ENCODE data around the gene VASP.
A peak's percentile ranks its signal among the peaks of the same experiment; 100 is the strongest.

The VASP gene

DNA sequence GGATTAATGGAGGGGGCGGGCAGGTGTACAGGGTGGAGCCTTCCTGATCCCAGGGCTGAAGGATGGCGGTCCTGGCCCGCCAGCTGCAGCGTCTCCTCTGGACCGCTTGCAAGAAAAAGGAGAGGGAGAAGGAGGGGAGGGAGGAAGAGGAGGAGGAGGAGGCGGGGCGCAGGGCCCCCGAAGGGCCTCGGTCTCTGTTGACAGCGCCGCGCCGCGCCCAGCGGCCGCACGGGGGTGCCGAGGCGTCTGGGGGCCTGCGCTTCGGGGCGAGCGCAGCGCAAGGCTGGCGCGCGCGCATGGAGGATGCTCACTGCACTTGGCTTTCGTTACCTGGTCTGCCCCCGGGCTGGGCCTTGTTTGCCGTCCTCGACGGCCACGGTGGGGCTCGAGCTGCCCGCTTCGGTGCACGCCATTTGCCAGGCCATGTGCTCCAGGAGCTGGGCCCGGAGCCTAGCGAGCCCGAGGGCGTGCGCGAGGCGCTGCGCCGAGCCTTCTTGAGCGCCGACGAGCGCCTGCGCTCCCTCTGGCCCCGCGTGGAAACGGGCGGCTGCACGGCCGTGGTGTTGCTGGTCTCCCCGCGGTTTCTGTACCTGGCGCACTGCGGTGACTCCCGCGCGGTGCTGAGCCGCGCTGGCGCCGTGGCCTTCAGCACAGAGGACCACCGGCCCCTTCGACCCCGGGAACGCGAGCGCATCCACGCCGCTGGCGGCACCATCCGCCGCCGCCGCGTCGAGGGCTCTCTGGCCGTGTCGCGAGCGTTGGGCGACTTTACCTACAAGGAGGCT, 8.7 kb upstream of the VASP start, which contains the start of gene PPM1N:
Gene PPM1N, plus strand, starts transcription at position 33 of the 785 bp plus-strand sequence. Its CDS starts 30 bp downstream, at position 63.
- TF ChIP-seq, protein P1, sequence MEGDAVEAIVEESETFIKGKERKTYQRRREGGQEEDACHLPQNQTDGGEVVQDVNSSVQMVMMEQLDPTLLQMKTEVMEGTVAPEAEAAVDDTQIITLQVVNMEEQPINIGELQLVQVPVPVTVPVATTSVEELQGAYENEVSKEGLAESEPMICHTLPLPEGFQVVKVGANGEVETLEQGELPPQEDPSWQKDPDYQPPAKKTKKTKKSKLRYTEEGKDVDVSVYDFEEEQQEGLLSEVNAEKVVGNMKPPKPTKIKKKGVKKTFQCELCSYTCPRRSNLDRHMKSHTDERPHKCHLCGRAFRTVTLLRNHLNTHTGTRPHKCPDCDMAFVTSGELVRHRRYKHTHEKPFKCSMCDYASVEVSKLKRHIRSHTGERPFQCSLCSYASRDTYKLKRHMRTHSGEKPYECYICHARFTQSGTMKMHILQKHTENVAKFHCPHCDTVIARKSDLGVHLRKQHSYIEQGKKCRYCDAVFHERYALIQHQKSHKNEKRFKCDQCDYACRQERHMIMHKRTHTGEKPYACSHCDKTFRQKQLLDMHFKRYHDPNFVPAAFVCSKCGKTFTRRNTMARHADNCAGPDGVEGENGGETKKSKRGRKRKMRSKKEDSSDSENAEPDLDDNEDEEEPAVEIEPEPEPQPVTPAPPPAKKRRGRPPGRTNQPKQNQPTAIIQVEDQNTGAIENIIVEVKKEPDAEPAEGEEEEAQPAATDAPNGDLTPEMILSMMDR (conservative IDR thresholded peaks at IDR 0.05; ENCODE audit: low read depth, low read length) = no peak
- DNase-seq (ENCODE audit: low read depth) = no peak

DNA sequence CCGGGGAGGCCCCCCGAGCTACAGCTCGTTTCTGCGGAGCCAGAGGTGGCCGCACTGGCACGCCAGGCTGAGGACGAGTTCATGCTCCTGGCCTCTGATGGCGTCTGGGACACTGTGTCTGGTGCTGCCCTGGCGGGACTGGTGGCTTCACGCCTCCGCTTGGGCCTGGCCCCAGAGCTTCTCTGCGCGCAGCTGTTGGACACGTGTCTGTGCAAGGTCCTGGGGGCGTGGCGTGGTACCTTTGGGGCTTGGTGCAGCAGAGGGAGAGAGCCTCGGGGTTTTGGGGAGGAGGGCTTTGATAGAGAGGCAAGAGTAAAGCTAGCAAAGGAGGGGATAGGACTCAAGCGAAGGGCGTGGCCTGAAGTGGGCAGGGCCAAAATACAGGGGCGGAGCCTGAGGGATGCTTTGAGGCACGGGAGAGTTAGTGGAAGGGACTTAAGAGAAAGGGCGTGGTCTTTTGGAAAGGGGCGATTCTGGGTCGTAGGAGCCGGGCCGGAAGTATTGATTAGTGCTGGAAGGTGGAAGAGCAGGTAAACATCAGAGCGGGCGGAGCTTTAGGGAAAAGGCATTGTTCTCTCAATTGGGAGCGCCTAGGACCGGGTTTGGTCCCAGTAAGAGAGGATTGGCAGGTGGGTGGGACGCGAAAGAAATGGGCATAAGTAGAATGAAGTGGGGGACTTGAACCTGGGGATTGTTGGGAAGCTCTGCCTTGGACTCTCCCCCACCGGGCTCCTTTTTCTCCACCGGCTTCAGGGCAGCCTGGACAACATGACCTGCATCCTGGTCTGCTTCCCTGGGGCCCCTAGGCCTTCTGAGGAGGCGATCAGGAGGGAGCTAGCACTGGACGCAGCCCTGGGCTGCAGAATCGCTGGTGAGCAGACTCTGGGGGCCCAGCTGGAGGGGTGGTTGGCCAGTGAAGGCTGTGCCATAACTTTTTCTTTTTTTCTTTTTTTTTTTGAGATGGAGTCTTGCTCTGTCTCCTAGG, 7.8 kb upstream of the VASP start:
- peak; percentile 54 for DNase-seq (ENCODE audit: low read depth)
- H3K4me3 ChIP-seq (ENCODE audit: low read depth, low read length) = no peak overlapping the region
- TF ChIP-seq, protein P1 (conservative IDR thresholded peaks at IDR 0.05; ENCODE audit: low read depth, low read length) = no peak

More for the DNA sequence above, 8.7 kb upstream of the VASP start, which contains the start of gene PPM1N:
- peak within 1 kb of the TSS; percentile 48 for H3K4me3 ChIP-seq (ENCODE audit: low read depth, low read length)

DNA sequence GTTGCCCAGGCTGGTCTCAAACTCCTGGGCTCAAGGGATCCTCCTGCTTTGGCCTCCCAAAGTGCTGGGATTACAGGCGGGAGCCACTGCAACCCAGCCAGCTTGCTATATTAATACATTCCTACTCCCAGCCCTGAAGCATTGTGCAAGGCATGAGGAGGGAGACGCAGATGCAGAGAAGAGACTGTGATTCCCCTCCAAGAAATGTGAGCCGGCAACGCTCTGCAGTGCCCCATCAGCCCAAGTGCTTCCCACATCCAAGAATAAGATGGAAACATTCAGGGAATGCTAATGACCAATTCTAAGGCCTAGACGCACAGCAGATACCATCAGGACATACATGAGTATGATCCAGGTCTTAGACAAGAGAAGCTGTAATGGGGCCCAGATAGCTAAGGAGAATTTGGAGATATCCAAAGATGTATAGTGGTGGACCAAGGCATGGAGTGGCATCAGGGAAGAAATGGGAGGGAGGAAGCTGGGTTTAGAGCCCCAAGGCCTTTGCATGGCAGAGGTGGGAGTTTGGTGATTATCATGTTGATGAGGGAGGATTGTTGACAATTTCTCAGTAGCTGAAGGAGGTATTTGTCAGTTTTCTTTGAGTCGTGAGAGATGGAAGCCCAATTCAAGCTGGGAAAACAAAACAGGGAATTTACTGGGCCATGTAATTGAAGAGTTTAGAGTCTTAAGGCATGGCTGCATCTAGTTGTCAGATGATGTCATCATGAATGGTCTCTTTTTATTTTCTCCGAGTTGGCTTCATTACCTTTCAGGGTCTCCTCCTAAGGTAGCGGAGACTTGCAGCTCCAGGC, 6.2 kb upstream of the VASP start:
- no peak overlapping the region for H3K4me3 ChIP-seq (ENCODE audit: low read depth, low read length)
- DNase-seq (ENCODE audit: low read depth) = no peak
- TF ChIP-seq, protein P1 (conservative IDR thresholded peaks at IDR 0.05; ENCODE audit: low read depth, low read length) = no peak

DNA sequence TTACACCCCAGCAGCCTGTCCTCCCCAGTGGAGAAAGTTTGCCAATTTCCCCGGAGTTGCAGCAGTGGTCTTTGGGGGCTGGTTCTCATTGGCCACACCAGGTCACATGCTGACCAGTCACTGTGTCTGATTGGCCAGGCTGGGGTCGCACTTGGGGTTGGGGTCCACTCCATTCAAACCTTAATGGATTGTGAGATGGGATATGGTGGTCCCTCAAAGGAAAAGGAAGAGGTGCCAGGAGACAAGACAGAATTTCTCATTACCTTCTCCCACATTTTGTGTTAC, 5.6 kb upstream of the VASP start:
- TF ChIP-seq, protein P1 (conservative IDR thresholded peaks at IDR 0.05; ENCODE audit: low read depth, low read length) = no peak
- no peak for DNase-seq (ENCODE audit: low read depth)
- no peak overlapping the region for H3K4me3 ChIP-seq (ENCODE audit: low read depth, low read length)

DNA sequence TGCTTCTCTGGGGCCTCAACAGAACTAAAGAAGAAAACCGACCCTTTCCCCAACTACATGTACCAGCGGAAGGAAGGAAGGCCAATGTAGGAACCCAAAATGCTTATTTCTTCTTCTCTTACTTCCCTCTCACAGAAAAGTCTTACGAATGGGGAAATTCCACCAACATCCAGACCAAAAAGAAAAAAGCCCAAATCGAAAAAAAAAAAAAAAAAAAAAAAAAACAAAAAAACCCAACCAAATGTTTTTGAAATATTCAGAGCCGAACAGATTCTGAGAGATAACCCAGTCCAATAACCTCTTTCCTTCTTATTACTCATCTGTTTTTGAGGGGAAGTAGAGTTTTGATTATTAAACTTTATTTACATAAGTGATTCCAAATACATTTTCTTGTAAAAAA, 5.2 kb upstream of the VASP start:
- no peak overlapping the region for H3K4me3 ChIP-seq (ENCODE audit: low read depth, low read length)
- TF ChIP-seq, protein P1 (conservative IDR thresholded peaks at IDR 0.05; ENCODE audit: low read depth, low read length) = no peak
- DNase-seq (ENCODE audit: low read depth) = no peak

DNA sequence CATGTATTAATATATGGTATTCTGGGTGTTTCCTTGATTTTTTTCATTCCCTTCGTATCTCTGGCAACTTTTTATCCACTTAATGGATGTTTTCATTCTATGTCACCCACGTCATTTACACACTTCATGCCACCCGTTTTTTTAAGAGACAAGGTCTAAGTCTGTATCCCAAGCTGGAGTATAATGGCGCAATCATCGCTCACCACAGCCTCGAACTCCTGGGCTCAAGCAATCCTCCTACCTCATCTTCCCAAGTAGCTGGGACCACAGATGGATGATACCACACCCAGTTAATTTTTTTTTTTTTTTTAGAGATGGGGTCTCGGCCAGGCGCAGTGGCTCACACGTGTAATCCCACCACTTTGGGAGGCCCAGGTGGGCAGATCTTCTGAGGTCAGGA, 3.4 kb upstream of the VASP start:
- TF ChIP-seq, protein P1 (conservative IDR thresholded peaks at IDR 0.05; ENCODE audit: low read depth, low read length) = no peak
- no peak for DNase-seq (ENCODE audit: low read depth)
- H3K4me3 ChIP-seq (ENCODE audit: low read depth, low read length) = no peak overlapping the region
